SHP77 treated with DMSO at 0.1 percent for 48 hours (cell line): Measurements from ENCODE around the gene LEMD3.

Experiments used
- DNase-seq: peaks from one replicate; lab custom pipeline; 2025; lab: John Stamatoyannopoulos, UW

LEMD3 gene

DNA sequence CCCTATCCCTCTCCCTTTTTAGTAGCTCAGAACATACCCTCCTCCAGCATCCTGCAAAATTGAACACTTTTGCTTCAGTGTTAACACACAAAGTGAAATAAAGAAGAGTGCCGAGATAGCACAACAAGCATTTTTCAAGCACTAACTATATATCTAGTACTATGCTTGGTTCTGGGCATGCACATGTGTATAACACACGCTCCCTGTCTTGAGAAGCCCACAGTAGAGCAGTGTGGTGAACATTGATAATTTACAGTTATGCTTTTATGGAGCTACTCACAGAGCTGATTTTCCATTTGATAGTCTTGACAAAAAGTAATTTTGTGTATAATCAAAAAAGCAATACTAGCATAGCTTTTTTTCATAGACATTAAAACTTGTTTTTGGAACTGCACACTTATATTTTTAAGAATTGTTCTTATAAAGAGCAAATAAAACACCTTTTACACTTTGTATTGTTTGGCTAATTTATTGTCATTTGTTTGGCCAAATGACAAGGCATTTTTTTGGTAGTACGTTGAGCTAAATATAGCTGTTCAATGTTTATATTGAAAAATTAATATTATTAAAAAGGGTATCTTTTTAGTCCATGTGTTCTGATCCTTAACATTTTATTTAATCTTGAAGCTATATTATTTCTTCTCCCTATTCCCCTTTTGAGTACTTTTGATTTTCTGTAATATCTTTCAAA lies 39.7 kb downstream of the LEMD3 start:
- DNase-seq, result no peak

DNA sequence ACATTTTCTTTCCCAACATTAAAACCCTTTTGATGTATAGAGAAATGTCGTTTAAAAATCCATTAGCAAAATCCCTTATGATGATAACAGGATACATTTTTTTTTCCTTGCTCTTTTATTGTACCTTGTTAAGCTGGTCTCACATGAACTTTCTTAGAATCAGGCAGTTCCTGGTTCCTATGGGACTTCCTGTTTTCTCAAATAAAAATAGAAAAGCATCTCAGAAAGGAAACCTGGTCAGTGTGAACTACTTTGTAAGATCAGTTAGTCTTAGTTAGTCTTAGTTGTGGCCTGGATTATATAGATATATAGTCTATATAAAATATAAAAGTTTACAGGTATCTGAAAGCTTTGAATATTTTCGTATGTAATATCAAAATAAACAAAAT lies 40.3 kb downstream of the LEMD3 start:
- DNase-seq, result no peak

DNA sequence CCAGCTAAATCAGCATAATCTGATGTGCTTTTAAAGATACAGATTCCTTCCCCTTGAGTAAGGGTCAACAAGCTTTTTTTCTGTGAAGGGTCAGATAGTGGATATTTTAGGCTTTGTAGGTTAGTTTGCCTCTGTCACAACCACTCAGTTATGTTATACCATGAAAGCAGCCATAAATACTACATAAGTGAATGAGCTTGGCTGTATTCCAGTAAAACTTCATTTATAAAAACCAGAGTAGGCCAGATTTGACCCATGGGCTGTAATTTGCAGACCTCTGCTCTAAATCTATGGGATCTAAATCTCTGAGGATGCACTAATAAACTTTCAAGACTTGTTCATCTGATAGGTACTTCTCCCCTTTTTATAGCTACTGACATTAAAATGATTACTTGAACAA lies 47.7 kb downstream of the LEMD3 start:
- no peak for DNase-seq

DNA sequence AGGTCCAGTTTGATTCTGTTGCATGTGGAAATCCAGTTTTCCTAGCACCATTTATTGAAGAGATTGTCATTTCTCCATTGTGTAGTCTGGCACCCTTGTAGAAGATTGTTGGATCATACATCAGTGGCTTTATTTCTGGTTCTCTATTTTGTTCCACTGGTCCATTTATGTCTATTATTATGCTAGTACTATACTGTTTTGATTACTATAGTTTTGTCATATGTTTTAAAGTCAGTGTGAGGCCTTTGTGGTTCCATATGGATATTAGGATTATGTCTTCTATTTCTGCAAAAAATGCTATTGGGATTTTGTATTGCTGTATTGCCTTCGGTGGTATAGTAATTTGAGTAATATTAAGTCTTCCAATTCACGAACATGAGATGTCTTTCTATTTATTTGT lies 51.4 kb downstream of the LEMD3 start:
- no peak for DNase-seq

DNA sequence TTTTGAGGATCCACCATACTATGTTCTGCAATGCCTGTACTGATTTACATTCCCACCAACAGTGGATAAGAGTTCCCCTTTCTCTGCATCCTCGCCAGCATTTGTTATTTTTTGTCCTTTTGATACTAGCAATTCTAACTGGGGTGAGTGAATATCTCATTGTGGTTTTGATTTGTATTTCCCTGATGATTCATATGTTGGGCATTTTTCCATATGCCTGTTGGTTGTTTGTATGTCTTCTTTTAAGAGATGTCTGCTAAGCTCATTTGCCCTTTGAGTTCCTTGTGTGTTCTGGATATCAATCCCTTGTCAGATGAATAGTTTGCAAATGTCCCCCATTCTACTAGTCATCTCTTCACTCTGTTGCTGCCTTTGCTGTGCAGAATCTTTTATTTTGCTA lies 60.1 kb downstream of the LEMD3 start:
- no peak for DNase-seq

DNA sequence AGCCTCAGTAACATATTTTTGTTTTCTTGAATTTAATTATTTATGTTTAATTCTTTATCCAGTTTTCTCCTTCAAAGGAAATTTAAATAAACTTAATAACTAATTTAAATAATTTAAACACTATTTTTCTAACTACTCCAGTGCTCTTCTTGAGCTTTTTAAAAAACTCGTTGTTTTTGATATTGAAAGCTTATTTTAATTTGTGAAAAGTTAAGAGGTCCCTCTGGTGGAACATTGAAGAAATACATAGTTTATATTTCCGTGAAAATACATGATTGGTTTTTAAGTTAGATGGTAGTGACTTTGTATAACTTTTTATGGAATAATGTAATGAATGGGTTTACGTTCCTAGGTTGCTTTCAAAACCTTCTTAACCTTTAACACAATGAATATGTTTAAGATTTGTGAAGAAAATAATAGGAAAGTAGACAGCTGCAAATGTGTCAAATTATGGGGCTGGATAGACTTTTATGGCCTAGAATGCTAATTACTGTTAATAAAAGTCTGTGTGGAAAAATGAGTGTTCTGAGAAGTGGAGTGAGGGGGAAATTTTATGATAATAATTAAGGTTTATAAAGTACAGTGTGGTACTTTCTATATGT lies 63.2 kb downstream of the LEMD3 start:
- no peak for DNase-seq

DNA sequence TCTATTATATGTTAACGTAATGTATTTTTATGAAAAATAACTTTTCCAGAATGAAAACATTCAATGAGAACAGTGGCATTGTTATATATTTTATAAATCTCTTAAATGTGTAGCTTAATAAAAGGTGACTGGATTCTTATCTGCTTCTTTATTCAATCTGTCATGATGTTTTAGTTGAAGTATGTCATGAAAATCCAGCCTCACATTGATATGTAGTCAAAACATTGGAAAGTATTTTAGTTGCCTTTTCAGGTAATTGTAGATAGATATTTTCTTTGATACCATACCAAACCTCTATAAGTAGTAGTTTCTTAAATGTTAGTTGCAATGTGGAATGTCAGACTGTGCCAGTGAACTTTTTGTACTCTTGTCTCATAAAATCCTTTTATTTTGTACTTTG lies 67.8 kb downstream of the LEMD3 start:
- DNase-seq, result no peak

DNA sequence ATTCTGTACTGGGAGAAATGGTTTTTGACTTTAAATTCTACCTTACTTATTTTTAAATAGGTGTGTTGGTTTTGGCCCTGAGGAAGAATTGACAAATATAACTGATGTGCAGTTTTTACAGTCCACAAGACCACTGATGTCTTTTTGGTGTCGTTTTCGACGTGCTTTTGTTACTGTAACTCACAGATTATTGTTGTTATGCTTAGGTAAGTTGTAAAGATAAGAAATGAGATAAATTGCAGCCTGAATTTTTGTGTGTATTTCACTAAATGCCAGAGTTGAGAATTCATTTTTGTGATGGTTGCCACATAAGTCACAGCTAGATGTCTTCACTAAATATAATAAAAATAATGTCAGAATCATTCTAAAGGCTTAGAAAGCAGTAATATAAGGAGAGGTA lies 69.2 kb downstream of the LEMD3 start:
- DNase-seq, result no peak

DNA sequence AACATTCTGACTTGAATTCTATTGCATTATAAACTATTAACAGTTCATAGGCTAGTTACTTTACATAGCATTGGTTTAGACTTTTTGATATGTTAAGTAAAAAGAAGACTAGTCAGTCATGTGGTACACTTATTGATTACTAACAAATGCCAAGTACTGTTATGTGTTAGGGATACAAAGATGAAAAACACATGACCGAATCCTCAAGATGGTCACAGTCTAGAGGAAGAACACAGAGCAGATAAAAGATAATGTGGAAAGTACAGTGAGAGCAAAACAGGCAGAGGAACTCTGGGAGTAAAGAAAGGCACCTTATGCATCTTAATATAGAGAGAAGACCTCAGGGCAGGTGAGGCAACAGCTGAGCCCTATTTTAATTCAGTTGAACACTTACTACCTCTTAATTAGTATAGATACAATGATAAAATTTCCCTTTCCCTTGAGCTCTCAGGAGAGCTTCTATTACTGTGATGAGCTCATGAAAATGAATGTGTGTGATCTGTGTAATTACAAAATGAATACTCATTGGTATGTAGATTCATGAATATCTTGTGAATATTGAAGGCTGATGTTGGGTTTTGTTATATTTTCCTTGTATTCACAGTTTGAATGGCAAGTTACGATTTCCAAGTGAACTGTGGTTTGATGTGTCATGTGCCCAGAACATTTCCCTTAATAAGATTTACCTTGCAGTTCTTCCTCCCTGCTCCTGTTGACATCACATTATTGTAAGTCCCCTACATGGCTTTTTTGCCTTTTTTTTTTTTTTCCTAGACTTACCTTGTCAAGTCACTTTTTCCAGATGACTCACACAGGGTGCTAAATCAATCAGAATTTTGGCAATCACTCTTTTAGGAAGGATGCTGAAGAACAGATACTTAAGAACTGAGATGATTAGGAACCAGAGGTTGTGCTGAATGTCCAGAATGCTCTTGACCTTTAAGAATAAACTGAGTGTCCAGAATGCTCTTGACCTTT lies 79.6 kb downstream of the LEMD3 start:
- no peak for DNase-seq

DNA sequence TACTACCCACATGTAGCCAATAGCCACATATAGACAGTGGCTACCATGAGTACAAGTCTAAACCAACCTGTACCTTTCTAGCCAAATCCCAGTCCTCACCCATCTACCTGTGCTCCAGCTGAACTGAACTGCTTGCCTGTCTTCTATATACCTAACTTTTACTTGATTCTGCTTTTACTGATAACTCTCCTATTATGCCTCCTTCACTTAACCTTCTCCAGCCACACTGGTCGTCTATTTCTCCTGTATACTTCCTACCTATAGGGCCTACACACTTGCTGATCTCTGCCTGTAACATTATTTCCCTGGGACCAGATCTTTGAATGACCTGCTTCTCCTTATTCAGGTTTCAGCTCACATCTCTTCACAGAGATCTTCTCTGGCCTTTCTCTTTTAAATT lies 83.1 kb downstream of the LEMD3 start:
- DNase-seq, result no peak

DNA sequence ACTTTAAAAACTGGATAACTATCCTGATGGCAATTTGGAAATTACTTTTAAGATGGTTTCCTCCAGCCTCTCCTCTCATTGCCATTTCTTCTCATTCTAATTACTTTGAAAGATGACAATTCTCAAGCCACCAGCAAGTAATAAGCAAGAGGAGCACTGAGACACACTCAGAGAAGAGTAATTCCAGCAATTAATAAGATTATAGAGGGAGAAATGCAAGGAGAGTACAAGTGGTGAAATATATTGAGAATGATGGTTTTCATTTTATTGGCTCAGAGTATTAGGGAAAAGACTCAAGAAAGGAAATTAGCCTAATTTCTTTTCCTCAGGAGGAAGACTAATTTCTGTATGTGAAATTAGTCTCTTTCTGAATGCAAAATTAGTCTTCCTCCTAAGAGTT lies 88.6 kb downstream of the LEMD3 start:
- DNase-seq, result no peak

DNA sequence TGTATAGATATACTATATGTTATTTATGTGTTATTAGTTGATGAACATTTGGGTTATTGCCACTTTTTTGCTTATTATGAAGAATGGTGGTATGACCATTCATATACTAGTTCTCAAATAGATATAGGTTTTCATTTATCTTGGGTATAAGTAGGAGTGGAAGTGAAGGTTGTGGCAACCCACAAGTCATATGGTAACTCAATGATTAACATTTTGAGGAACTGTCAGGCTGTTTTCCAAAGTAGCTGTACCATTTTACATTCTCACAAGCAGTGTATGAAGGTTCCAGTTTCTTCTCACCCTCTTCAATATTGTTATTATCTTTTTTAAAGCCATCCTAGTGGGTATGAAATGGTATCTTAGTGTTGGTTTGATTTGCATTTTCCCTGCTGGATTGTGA lies 90.1 kb downstream of the LEMD3 start:
- DNase-seq, result no peak

DNA sequence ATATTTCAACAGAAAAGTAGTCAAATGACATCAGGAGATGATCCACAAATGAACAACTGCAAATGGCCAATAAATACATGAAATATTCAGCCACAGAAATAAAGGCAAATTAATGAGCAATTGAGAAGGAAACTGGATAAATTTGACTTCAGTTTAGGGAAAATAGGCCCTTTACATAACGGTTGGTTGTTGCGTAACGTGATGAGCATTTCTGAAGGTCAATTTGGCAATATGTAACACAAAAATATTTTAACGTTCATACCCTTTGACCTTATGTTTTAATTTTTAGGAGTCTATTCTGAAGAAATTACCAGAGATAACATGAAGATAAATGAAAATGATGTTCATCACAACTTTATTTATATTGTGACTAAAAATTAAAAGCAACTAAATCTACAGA lies 94.4 kb downstream of the LEMD3 start:
- no peak for DNase-seq

DNA sequence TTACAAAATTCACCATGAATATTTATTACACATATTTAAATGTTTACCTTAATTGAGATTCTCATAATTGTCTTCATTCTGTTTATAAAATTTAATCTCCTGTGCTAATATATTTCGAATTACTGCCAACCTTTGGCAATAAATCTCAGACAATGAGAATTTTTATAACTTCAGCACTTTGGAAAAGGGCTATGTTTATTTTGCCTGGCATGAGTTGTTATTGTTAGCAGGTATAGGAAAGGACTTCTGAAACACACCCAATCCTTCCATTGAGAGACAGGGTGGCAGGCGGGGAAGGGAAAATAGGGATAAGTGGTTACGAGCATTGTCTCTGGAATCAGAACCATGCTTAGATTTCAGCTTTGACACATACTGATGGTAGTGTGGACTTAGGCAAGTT lies 97.0 kb downstream of the LEMD3 start:
- DNase-seq, result no peak

DNA sequence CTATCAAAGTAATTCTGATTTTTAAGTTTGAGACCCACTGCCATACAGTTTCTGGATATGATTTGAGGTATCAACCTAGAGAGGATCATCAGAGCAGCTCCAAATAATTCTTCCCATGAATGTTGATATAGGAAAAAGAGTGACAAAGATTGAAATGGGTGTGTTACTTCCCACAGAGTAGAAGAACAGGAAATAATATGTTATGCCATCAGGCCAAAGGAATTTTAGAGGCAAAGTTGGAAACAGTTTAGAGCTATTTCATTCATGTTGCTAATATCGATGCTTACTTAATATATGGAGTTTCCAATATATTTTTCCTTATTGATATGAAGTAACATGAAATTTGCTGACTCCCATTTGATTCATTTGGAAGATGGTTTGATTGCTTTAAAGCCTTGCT lies 100.2 kb downstream of the LEMD3 start:
- DNase-seq, result no peak

DNA sequence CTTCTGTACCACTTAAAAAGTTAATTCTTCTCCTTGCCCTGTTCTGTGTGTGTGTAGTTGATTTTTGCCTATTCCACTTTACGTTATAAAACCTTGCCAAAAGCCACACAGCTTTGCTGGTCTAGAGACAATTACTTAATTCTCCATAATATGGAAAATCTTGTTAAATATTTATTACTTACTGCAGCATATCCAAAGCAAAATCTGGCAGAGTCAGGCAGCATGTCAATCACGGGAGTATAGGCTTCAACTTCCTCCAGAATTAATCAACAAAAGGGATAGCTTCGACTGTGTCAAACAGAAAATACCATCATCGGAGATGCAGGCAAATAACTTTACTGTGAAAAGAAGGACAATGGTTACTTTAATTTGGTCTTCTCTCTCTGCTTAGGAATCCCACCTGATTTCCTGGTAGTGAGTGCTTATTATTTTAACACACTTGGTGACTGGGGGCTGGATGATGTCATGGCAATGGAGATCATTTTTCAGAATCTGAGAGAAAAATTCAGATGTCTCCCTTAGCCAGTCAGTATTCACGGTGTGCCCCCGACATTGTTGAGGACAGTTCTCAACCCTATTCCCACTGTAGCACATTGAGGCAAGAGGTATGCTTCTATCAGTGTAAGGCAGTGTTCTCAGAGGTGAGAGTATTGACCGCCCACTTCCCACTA lies 105.4 kb downstream of the LEMD3 start:
- DNase-seq, result no peak

DNA sequence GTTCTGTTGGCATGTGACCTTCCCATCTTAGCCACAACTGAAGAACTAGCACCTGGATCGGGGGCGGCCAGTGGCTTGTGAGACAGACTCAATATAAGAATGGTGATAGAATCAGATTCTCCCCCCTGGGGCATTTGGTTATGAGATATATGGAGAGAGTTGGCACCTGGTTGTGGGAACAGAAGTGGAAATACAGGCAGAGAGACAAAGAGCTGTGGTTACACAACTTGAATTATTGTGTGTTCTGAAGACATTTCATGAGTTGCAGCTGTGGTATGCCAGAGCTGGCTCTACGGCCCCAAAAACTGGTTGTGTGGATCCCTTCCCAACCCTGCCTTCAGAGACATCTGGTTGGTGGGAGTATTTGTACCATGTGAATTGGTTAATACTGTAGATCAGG lies 106.2 kb downstream of the LEMD3 start:
- no peak for DNase-seq

DNA sequence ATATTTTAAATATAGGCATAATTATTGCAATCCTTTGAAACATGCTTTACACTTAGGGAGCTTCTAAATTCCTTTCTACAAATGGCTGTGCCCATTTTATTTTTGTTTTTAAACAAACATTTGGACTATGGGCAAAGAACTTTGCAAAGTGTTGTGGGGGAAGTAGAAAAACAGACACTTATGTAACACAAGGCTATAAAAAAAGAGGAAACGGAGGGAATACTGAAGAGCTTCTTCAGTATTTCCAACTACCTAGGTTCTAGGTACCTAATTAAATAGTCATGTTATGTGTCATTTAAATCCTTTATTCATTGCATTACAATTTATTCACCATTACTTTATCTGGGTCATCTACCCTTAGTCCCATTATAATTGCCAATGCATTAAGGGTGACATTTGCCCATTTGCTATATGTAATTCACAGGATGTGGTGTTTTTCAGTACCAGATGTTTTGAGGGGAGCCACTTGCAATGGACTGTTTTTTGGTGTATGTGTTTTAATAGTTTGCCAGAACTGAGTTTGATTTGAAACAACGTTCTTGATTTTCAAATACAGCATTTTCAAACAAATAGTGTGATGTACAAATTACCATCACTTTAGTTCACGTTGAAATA lies 107.6 kb downstream of the LEMD3 start:
- DNase-seq, result no peak

DNA sequence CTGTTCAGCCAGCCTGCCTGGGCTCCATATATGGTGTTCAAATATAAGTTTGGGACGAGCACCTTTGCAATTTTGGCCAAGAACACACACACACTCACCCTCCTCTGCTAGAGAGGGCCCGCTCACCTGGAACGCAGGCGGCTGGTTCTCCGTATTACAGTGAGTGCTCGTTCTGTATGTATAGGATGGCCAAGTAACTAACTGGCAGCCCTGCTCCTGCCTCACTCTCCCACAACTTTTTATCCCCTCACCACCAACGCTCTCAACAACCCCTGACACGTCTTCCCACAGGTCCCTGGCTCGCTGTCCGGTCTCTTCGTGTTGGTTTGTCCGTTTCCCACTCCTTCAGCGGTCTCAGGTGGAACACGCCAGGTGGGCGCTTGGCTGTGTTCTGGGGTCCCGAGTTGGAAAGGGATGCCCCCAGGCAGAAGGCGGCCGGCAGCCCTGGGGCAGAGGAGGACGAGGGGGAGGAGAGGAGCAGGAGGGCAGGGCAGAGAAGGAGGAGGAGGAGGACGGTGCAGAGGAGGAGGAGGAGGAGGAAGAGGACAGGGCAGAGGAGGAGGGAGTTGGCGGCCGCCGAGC lies 108.7 kb downstream of the LEMD3 start:
- DNase-seq, result no peak

DNA sequence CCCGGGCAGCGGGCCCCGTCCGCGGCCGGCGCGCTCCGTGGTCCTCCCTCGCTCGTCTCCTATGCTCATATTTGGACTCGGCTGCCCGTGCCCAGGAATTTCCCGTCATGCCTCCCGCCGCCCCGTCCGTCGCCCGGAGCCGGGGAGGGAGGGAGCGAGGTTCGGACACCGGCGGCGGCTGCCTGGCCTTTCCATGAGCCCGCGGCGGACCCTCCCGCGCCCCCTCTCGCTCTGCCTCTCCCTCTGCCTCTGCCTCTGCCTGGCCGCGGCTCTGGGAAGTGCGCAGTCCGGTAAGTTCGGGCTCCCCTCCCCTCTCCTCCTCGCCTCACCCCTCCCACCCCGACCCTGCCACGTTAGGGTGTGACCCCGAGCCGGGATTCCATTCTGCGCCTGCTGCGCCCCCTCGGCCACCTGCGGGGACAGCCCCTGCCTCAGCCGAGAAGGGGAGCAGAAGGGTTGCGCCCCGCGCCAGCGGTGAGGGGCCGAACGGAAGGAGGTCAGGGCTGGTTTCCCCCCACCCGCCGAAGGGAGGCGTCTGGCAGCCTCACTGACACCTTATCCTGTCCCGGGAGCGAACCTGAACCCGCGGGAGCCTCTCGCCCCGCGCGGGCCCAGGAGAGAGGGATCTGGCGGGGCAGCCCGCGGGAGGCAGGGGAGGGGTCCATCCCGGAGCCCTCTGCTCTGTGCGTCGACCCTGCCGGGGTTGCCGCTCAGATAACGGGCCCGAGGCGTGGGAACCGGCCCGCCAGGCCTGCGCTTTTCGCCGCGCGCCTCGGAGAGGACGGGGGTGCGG lies 109.4 kb downstream of the LEMD3 start, which contains the start of gene MSRB3:
MSRB3 (plus strand) TSS at position 108 of the 793 bp plus-strand sequence. CDS start 29,897 bp downstream, outside the sequence.
- no peak for DNase-seq
